A673 (cell line): Measurements from ENCODE around the gene OR5K3. TPM values are rescaled to one million over a fixed set of nuclear protein-coding genes. Genes with fewer than 3 reads are reported as not detected.
"Not testable (repeated sequence)": the region's sequence is repeated elsewhere in the genome, so short reads cannot be mapped to it uniquely, and the experiment has no call there.

Experiments
- BruUV-seq: library from RNA; stranded (reverse); fragments of 400-500 nt; replicated peaks from 2 replicates; lab custom pipeline; 2021; lab: Mats Ljungman, UMichigan
- CTCF ChIA-PET: fragments of 300-600 bp; sonication (Branson Sonifier 250); formaldehyde crosslinking; loops from one replicate; lab custom pipeline; 2022; ENCODE audit warnings: antibody characterized with exemption; lab: Charles Lee
- POLR2A ChIA-PET: fragments of 300-600 bp; sonication (Branson Sonifier 250); formaldehyde crosslinking; loops from one replicate; lab custom pipeline; 2022; ENCODE audit warnings: antibody characterized with exemption; ENCODE audit not compliant: low non-redundant PET; lab: Charles Lee
- DNase-seq: peaks from one replicate; pipeline ENCODE4 v3.0.0-alpha.2; 2015; ENCODE audit warnings: low spot score
- H3K27ac ChIP-seq: fragments of 200-600 bp; sonication (generic); 2 replicates; pipeline ENCODE4 v1.5.1; 2016; ENCODE audit warnings: mixed run types, low read depth, mild to moderate bottlenecking, mixed read lengths, antibody characterized with exemption, low read length; ENCODE audit not compliant: poor library complexity, severe bottlenecking
- H3K27me3 ChIP-seq: fragments of 200-600 bp; sonication (generic); replicated peaks from 2 replicates; pipeline ENCODE4 v1.6.1; 2017; ENCODE audit warnings: mixed run types, low read depth, mild to moderate bottlenecking, mixed read lengths, antibody characterized with exemption, low read length; ENCODE audit not compliant: insufficient read depth, poor library complexity
- H3K36me3 ChIP-seq: fragments of 200-600 bp; sonication (generic); 2 replicates; pipeline ENCODE4 v1.6.1; 2016; ENCODE audit warnings: mixed run types, mild to moderate bottlenecking, mixed read lengths, antibody characterized with exemption, low read length; ENCODE audit not compliant: insufficient read depth, poor library complexity, severe bottlenecking
- H3K4me1 ChIP-seq: fragments of 200-600 bp; sonication (generic); 2 replicates; pipeline ENCODE4 v1.6.1; 2017; ENCODE audit warnings: mixed run types, mild to moderate bottlenecking, mixed read lengths, antibody characterized with exemption, low read length; ENCODE audit not compliant: insufficient read depth, poor library complexity, severe bottlenecking
- H3K4me3 ChIP-seq: fragments of 200-600 bp; sonication (generic); 2 replicates; pipeline ENCODE4 v1.5.1; 2016; ENCODE audit warnings: low read depth, mixed run types, mild to moderate bottlenecking, mixed read lengths, low read length; ENCODE audit not compliant: poor library complexity, severe bottlenecking
- H3K9me3 ChIP-seq: fragments of 200-600 bp; sonication (generic); 2 replicates; pipeline ENCODE4 v1.6.1; 2016; ENCODE audit warnings: mixed run types, low read depth, mild to moderate bottlenecking, mixed read lengths, antibody characterized with exemption, low read length; ENCODE audit not compliant: poor library complexity, severe bottlenecking
- CTCF ChIP-seq: fragments of 300-800, 200-600 bp; sonication (generic); conservative IDR thresholded peaks from 2 replicates; pipeline ENCODE4 v1.5.1; 2017; ENCODE audit warnings: low read depth, mild to moderate bottlenecking, antibody characterized with exemption, low read length, moderate library complexity, mixed read lengths
- EZH2 ChIP-seq: fragments of 200-600 bp; sonication (generic); IDR thresholded peaks from 2 replicates; pipeline ENCODE4 v1.6.1; 2017; ENCODE audit warnings: borderline replicate concordance, low read depth, mild to moderate bottlenecking, mixed read lengths, antibody characterized with exemption, low read length; ENCODE audit not compliant: poor library complexity, severe bottlenecking
- intact Hi-C: fragments of 100-400 bp; cut with micrococcal nuclease; formaldehyde crosslinking; loops from one replicate; pipeline ENCODE4 v1.10.0; 2022; ENCODE audit not compliant: unreplicated experiment
- total RNA-seq: library from RNA; stranded (reverse); gene quantifications from 2 replicates; pipeline ENCODE4 v1.2.3, GENCODE V29; 2021

OR5K3 gene
- total RNA-seq, 1 experiment from 2014 or later, result not detected

GRCh38 chr3:98395101-98395500, 4.6 kb downstream of the OR5K3 start:
- no peak overlapping the region for H3K4me3 ChIP-seq
- no peak for DNase-seq
- no peaks in the 10 kb centered on the region for H3K4me1 ChIP-seq
- BruUV-seq, result no TSS peak
- ChIA-PET POLR2A (no interaction called here), CTCF (no interaction called here)
- TF ChIP-seq EZH2, result no peak
- TF ChIP-seq CTCF, result no peak
- no peaks in the 10 kb centered on the region for H3K9me3 ChIP-seq
- intact Hi-C loops, result no loop called here
- peaks cover 3% of the 10 kb centered on the region for H3K27me3 ChIP-seq
- no peaks in the 10 kb centered on the region for H3K36me3 ChIP-seq
- no peak overlapping the region for H3K27ac ChIP-seq

DNA sequence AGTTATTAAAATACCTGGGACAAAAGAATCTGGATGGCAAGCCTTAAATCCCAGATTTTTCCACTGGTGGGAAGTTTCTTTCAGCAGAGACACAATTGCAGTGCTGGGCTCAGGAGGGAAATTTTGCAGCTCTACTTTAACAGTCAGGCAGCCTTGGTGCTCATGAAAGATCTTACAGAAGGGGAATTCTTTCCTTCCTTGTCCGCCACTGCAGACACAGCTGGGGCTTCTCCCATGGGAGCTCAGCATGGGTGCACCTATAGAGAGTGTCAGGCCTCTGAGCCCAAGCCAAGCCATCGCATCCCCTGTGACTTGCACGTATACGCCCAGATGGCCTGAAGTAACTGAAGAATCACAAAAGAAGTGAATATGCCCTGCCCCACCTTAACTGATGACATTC, 6.0 kb downstream of the OR5K3 start:
- intact Hi-C loops, H3K36me3 ChIP-seq, H3K9me3 ChIP-seq, CTCF ChIA-PET, H3K4me1 ChIP-seq, H3K4me3 ChIP-seq, H3K27ac ChIP-seq, DNase-seq, BruUV-seq, H3K27me3 ChIP-seq, POLR2A ChIA-PET: not testable (repeated sequence)

- peaks cover 3% of the 10 kb centered on the region for H3K27me3 ChIP-seq
- intact Hi-C loops, result no loop called here
- no peaks in the 10 kb centered on the region for H3K36me3 ChIP-seq
- ChIA-PET CTCF (no interaction called here), POLR2A (no interaction called here)
- no peak overlapping the region for H3K4me3 ChIP-seq
- no peaks in the 10 kb centered on the region for H3K9me3 ChIP-seq
- DNase-seq, result no peak
- TF ChIP-seq EZH2 (no peak), CTCF (no peak)
- no TSS peak for BruUV-seq
- H3K27ac ChIP-seq, result no peak overlapping the region
- no peaks in the 10 kb centered on the region for H3K4me1 ChIP-seq
Observed at GRCh38 chr3:98398513-98398912, 8.0 kb downstream of the OR5K3 start.

- no peak for TF ChIP-seq CTCF
- no peak for TF ChIP-seq EZH2
- BruUV-seq, result no TSS peak
- H3K4me1 ChIP-seq, result no peaks in the 10 kb centered on the region
- no peak overlapping the region for H3K4me3 ChIP-seq
- intact Hi-C loops, result no loop called here
- ChIA-PET POLR2A (no interaction called here), CTCF (no interaction called here)
- no peak for DNase-seq
- no peak overlapping the region for H3K27ac ChIP-seq
- H3K9me3 ChIP-seq, result peaks cover 5% of the 10 kb centered on the region
- H3K27me3 ChIP-seq, result peaks cover 3% of the 10 kb centered on the region
- H3K36me3 ChIP-seq, result no peaks in the 10 kb centered on the region
Observed at GRCh38 chr3:98402507-98402906, 12.0 kb downstream of the OR5K3 start.
